Measurements from ENCODE around the gene C14orf93. TPM values are rescaled to one million over a fixed set of nuclear protein-coding genes. Genes with fewer than 3 reads are reported as not detected.

Gene C14orf93
- total RNA-seq, 2 experiments from 2014 or later, result 7.6 to 8.4 TPM

DNA sequence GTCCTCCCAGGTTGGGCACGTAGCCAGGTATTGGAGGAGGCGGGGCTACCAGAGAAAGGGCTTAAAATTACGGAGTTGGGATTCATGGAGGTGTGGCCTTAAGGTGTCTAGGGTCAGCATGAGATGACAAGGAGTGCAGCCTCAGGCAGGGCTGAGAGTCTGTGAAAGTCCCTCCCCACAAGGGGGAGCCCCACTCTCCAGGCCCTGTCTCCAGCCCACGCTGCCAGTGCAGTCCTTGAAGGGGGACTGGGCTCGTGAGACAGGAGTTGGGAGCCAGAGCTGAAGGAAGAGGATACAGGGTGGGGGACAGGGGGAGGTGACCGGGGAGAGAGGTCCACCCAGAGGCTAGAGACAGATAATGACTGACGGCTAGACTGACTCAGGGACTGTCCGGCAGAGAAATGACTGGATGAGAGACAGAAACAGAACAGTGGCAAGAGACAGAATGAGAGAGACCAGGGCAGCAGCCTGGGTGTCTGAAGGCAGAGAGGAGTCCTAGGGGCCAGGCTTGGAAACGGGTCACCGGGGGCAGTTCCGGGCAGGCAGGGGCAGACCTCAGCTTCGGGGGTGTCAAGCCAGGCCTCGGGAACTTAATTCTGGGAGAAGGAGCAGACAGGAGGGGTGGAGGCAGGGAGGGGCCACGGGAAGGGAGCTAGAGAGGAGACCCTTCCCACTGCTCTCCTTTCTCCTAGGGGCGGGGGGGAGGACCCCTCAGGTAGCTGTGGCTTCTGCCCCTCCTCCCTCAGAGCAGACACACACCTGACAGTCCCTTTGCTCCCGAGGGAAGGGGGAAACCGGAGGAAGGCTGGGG lies 46.4 kb upstream of the C14orf93 start:
- DNase-seq (peak; percentile 55 to 85 (median 61)), ATAC-seq (ENCODE audit: poor library complexity) (peak; percentile 63)
- Mint-ChIP-seq H3K36me3 (ENCODE audit: low read depth) (peaks cover 42% of the 10 kb centered on the region), H3K4me3 (peak overlapping the region; percentile 97), H3K27ac (peak overlapping the region; percentile 45), H3K4me1 (ENCODE audit: low read depth) (peaks cover 18% of the 10 kb centered on the region), H3K9me3 (no peaks in the 10 kb centered on the region), H3K27me3 (no peaks in the 10 kb centered on the region)
- Histone ChIP-seq H3K4me3 (ENCODE audit: low read length) (peak overlapping the region; percentile 75), H3K9me3 (ENCODE audit: control insufficient read depth in 1 of 2, insufficient read depth in 1 of 2, low read length in 2 of 2) (no peaks in the 10 kb centered on the region), H3K27me3 (ENCODE audit: control insufficient read depth in 1 of 2, insufficient read depth in 2 of 2, low read length in 2 of 2) (no peaks in the 10 kb centered on the region), H3K36me3 (ENCODE audit: insufficient read depth, low read length) (peaks cover 25% of the 10 kb centered on the region), H3K27ac (ENCODE audit: low read depth in 1 of 2, low read length in 2 of 2) (no peak overlapping the region), H3K4me1 (ENCODE audit: insufficient read depth, low read length) (peaks cover 24% of the 10 kb centered on the region)
- CTCF ChIA-PET, result interaction anchor here (0.9 to 4.8 kb wide), 7 partner anchors 28 to 84 kb away, joined by 3 to 136 read pairs (median 23); no protein-coding TSS in a partner anchor
- TF ChIP-seq, protein P1, sequence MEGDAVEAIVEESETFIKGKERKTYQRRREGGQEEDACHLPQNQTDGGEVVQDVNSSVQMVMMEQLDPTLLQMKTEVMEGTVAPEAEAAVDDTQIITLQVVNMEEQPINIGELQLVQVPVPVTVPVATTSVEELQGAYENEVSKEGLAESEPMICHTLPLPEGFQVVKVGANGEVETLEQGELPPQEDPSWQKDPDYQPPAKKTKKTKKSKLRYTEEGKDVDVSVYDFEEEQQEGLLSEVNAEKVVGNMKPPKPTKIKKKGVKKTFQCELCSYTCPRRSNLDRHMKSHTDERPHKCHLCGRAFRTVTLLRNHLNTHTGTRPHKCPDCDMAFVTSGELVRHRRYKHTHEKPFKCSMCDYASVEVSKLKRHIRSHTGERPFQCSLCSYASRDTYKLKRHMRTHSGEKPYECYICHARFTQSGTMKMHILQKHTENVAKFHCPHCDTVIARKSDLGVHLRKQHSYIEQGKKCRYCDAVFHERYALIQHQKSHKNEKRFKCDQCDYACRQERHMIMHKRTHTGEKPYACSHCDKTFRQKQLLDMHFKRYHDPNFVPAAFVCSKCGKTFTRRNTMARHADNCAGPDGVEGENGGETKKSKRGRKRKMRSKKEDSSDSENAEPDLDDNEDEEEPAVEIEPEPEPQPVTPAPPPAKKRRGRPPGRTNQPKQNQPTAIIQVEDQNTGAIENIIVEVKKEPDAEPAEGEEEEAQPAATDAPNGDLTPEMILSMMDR (IDR thresholded peaks at IDR 0.05), result peak; percentile 68
- POLR2A ChIA-PET, result interaction anchor here (0.8 to 2.5 kb wide), 5 partner anchors 49 to 74 kb away, joined by 3 to 38 read pairs (median 9); partner anchors contain the start of gene AJUBA
- intact Hi-C loops (cut with DNase I, micrococcal nuclease), result loop anchor here (1.0 to 5.0 kb wide), 4 partner anchors 22 to 484 kb away; partner anchors contain the start of gene PSMB5 (in 1 of the 2)

DNA sequence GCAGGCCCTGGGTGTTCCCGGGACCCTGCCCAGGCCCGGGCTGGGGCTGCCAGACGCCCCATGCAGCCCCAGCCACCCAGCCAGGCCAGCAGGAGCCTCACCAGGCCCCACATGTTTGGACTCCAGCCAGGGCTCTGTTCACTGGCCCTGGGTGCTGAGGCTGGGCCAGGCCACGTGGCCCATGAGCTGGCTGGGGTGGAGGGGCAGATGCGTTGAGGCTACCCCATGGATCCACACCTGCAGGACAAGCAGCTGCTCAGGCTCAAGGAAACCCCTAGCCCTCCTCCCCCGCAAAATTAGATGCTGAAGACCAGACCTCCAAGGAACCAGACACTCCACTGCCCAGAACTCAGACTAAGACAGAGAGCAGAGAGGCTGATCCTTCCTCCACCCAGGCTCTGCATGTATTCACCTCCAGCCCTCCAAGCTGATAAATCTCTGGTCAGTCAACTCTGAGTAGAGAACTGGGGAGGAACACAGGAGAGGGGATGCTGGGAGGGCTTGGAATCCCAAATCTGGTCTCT lies 45.7 kb upstream of the C14orf93 start:
- Histone ChIP-seq H3K27ac (ENCODE audit: low read depth in 1 of 2, low read length in 2 of 2) (no peak overlapping the region), H3K36me3 (ENCODE audit: insufficient read depth, low read length) (peaks cover 18% of the 10 kb centered on the region), H3K4me3 (ENCODE audit: low read length) (no peak overlapping the region), H3K4me1 (ENCODE audit: insufficient read depth, low read length) (peaks cover 24% of the 10 kb centered on the region), H3K27me3 (ENCODE audit: control insufficient read depth in 1 of 2, insufficient read depth in 2 of 2, low read length in 2 of 2) (no peaks in the 10 kb centered on the region), H3K9me3 (ENCODE audit: control insufficient read depth in 1 of 2, insufficient read depth in 1 of 2, low read length in 2 of 2) (no peaks in the 10 kb centered on the region)
- DNase-seq, result peak in 1 of 14 experiments; percentile 38
- Mint-ChIP-seq H3K4me3 (peak overlapping the region; percentile 97), H3K27me3 (no peaks in the 10 kb centered on the region), H3K27ac (peak overlapping the region; percentile 45), H3K4me1 (ENCODE audit: low read depth) (peaks cover 18% of the 10 kb centered on the region), H3K9me3 (no peaks in the 10 kb centered on the region), H3K36me3 (ENCODE audit: low read depth) (peaks cover 36% of the 10 kb centered on the region)
- intact Hi-C loops (cut with DNase I, micrococcal nuclease), result loop anchor here (1.0 to 5.0 kb wide), 4 partner anchors 21 to 483 kb away; partner anchors contain the start of gene PSMB5 (in 1 of the 2)
- TF ChIP-seq, protein P1 (IDR thresholded peaks at IDR 0.05), result no peak
- ATAC-seq (ENCODE audit: poor library complexity), result no peak
- ChIA-PET POLR2A (interaction anchor here (0.8 to 2.3 kb wide), 3 partner anchors 49 to 73 kb away, joined by 3 to 9 read pairs (median 5); partner anchors contain the start of gene AJUBA), CTCF (interaction anchor here (1.0 to 4.5 kb wide), 6 partner anchors 21 to 78 kb away, joined by 3 to 42 read pairs (median 9); no protein-coding TSS in a partner anchor)

DNA sequence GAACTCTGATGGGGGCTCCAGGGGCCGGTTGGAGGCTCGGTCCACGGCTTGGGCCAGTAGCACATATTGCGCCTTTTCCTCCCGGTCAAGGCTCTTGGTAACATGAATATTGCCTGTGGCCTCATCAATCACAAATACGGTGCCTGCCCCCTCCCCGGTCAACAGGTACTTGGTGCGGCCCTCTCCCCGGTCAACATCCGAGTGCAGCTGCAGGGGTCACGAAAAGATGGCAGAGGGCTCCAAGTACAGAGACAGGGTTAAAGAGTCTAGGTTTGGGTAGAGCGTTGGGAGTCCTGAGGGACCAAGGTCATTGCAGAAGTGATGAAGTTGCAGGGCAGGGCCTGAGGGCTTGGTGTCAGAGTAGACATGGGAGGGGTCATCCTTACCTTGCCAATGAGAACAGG lies 45.2 kb upstream of the C14orf93 start:
- TF ChIP-seq, protein P1 (IDR thresholded peaks at IDR 0.05), result no peak
- DNase-seq, result no peak
- no peak for ATAC-seq (ENCODE audit: poor library complexity)
- peaks cover 24% of the 10 kb centered on the region for H3K4me1 ChIP-seq (ENCODE audit: insufficient read depth, low read length)
- H3K27ac ChIP-seq (ENCODE audit: low read depth in 1 of 2, low read length in 2 of 2), result no peak overlapping the region
- H3K36me3 ChIP-seq (ENCODE audit: insufficient read depth, low read length), result peaks cover 13% of the 10 kb centered on the region
- Mint-ChIP-seq H3K36me3 (ENCODE audit: low read depth) (peaks cover 31% of the 10 kb centered on the region), H3K27ac (no peak overlapping the region), H3K4me3 (peak overlapping the region; percentile 11), H3K4me1 (ENCODE audit: low read depth) (peaks cover 18% of the 10 kb centered on the region), H3K9me3 (no peaks in the 10 kb centered on the region), H3K27me3 (no peaks in the 10 kb centered on the region)
- ChIA-PET POLR2A (interaction anchor here (0.8 to 2.3 kb wide), 3 partner anchors 48 to 73 kb away, joined by 3 to 9 read pairs (median 5); partner anchors contain the start of gene AJUBA), CTCF (interaction anchor here (0.8 to 4.5 kb wide), 9 partner anchors 14 to 68 kb away, joined by 3 to 42 read pairs (median 4); no protein-coding TSS in a partner anchor)
- H3K27me3 ChIP-seq (ENCODE audit: control insufficient read depth in 1 of 2, insufficient read depth in 2 of 2, low read length in 2 of 2), result no peaks in the 10 kb centered on the region
- no peaks in the 10 kb centered on the region for H3K9me3 ChIP-seq (ENCODE audit: control insufficient read depth in 1 of 2, insufficient read depth in 1 of 2, low read length in 2 of 2)
- H3K4me3 ChIP-seq (ENCODE audit: low read length), result no peak overlapping the region
- intact Hi-C loops (cut with DNase I, micrococcal nuclease), result loop anchor here (5.0 kb wide), 1 partner anchor 483 kb away; no protein-coding TSS in a partner anchor

All from CD4-positive, alpha-beta T cell (primary cell).